Immature natural killer cell (primary cell): Measurements from ENCODE around the gene KCNK4. TPM values are rescaled to one million over a fixed set of nuclear protein-coding genes. Genes with fewer than 3 reads are reported as not detected.

ENCODE experiments used
- DNase-seq, 3 donors: peaks; one replicate each; pipeline ENCODE4 v3.0.0; 2022; ENCODE audit warnings: mixed read lengths in 1 of 3
- H3K27ac Mint-ChIP-seq, 6 donors: one replicate each; pipeline ENCODE4 v1.8.0; 2020; ENCODE audit warnings: mixed read lengths in 6 of 6, mild to moderate bottlenecking in 5 of 6, inconsistent platforms in 4 of 6, moderate library complexity in 3 of 6
- H3K27me3 Mint-ChIP-seq, 3 donors: one replicate each; pipeline ENCODE4 v1.8.0; 2020 to 2021; ENCODE audit warnings: low read depth in 3 of 3, mild to moderate bottlenecking in 3 of 3, mixed read lengths in 3 of 3, moderate library complexity in 3 of 3, inconsistent platforms in 1 of 3
- H3K36me3 Mint-ChIP-seq, 3 donors: one replicate each; pipeline ENCODE4 v1.8.0; 2020; ENCODE audit warnings: mixed read lengths in 3 of 3, inconsistent platforms in 2 of 3, mild to moderate bottlenecking in 2 of 3
- H3K4me1 Mint-ChIP-seq, 2 donors: one replicate each; pipeline ENCODE4 v1.8.0; 2020; ENCODE audit warnings: inconsistent platforms in 2 of 2, mild to moderate bottlenecking in 2 of 2, mixed read lengths in 2 of 2, moderate library complexity in 1 of 2
- H3K4me3 Mint-ChIP-seq, 5 donors: one replicate each; pipeline ENCODE4 v1.8.0; 2020; ENCODE audit warnings: mild to moderate bottlenecking in 5 of 5, mixed read lengths in 5 of 5, inconsistent platforms in 3 of 5, moderate library complexity in 3 of 5
- H3K9me3 Mint-ChIP-seq, 6 donors: one replicate each; pipeline ENCODE4 v1.8.0; 2020; ENCODE audit warnings: mild to moderate bottlenecking in 6 of 6, mixed read lengths in 6 of 6, inconsistent platforms in 4 of 6, moderate library complexity in 3 of 6
- polyA plus RNA-seq, 3 donors: library from polyadenylated mRNA; unstranded; fragments of 300-500 nt; fragmentation: Illumina TruSeq; gene quantifications; one replicate each; pipeline ENCODE4 v1.2.3, GENCODE V29; 2021

The KCNK4 gene
- polyA plus RNA-seq, 3 donors from 2014 or later = not detected

GRCh38 chr11:64296236-64296635 is 5.1 kb downstream of the KCNK4 start:
- H3K9me3 Mint-ChIP-seq = no peaks in the 10 kb centered on the region

GRCh38 chr11:64296830-64297698 is 6.0 kb downstream of the KCNK4 start:
- Mint-ChIP-seq H3K36me3 (no peaks in the 10 kb centered on the region), H3K27ac (no peak overlapping the region), H3K27me3 (peaks cover 29 to 47% (median 40%) of the 10 kb centered on the region in 3 donors), H3K9me3 (no peaks in the 10 kb centered on the region), H3K4me1 (peaks cover 16 to 18% of the 10 kb centered on the region in 2 donors), H3K4me3 (no peak overlapping the region)
- DNase-seq = no peak

More at GRCh38 chr11:64296236-64296635, 5.1 kb downstream of the KCNK4 start:
- no peaks in the 10 kb centered on the region for H3K36me3 Mint-ChIP-seq
- no peak overlapping the region for H3K4me3 Mint-ChIP-seq
- DNase-seq = no peak
- no peak overlapping the region for H3K27ac Mint-ChIP-seq
- H3K27me3 Mint-ChIP-seq = peaks cover 29 to 45% (median 32%) of the 10 kb centered on the region in 3 donors
- H3K4me1 Mint-ChIP-seq = peaks cover 15 to 18% of the 10 kb centered on the region in 2 donors

- Mint-ChIP-seq H3K4me1 (peaks cover 14 to 18% of the 10 kb centered on the region in 2 donors), H3K36me3 (no peaks in the 10 kb centered on the region), H3K4me3 (peak overlapping the region in 1 of 5 donors; percentile 21), H3K9me3 (no peaks in the 10 kb centered on the region), H3K27me3 (peaks cover 29 to 45% (median 40%) of the 10 kb centered on the region in 3 donors), H3K27ac (peak overlapping the region in 1 of 6 donors; percentile 35)
- DNase-seq = no peak
These were observed 6.7 kb downstream of the KCNK4 start for GRCh38 chr11:64297699-64298358.

GRCh38 chr11:64298966-64299846 is 8.1 kb downstream of the KCNK4 start:
- Mint-ChIP-seq H3K4me3 (peak overlapping the region in 4 of 5 donors; percentile 3 to 29 (median 22)), H3K4me1 (peaks cover 20 to 21% of the 10 kb centered on the region in 2 donors), H3K36me3 (no peaks in the 10 kb centered on the region), H3K27me3 (peaks cover 30 to 44% (median 36%) of the 10 kb centered on the region in 3 donors), H3K27ac (peak overlapping the region in 4 of 6 donors; percentile 35 to 83 (median 48)), H3K9me3 (no peaks in the 10 kb centered on the region)
- DNase-seq = peak in 1 of 3 donors; percentile 6

- DNase-seq = peak in 1 of 3 donors; percentile 12
- Mint-ChIP-seq H3K4me1 (peaks cover 25 to 30% of the 10 kb centered on the region in 2 donors), H3K27ac (peak within 1 kb of the TSS in 5 of 6 donors; percentile 77 to 87 (median 80)), H3K9me3 (no peaks in the 10 kb centered on the region), H3K27me3 (peaks cover 29 to 41% (median 40%) of the 10 kb centered on the region in 3 donors), H3K4me3 (peak within 1 kb of the TSS; percentile 65 to 80 (median 72)), H3K36me3 (no peaks in the 10 kb centered on the region)
These were observed 8.9 kb downstream of the KCNK4 start, which contains the start of gene CATSPERZ for GRCh38 chr11:64299847-64300648. TSS of gene CATSPERZ (plus strand) at chr11:64300358. CDS start at chr11:64300411, 53 bp downstream.

- no peak for DNase-seq
- Mint-ChIP-seq H3K27me3 (peaks cover 20 to 34% (median 22%) of the 10 kb centered on the region in 3 donors), H3K9me3 (no peaks in the 10 kb centered on the region), H3K27ac (peak overlapping the region in 4 of 6 donors; percentile 97 to 99 (median 98)), H3K36me3 (peaks cover 0 to 4% (median 0%) of the 10 kb centered on the region in 3 donors), H3K4me1 (peaks cover 38 to 46% of the 10 kb centered on the region in 2 donors), H3K4me3 (no peak overlapping the region)
These were observed 12.3 kb downstream of the KCNK4 start for GRCh38 chr11:64303109-64304031.

- no peak for DNase-seq
- Mint-ChIP-seq H3K27ac (peak overlapping the region; percentile 91 to 99 (median 98)), H3K27me3 (peaks cover 19 to 34% (median 19%) of the 10 kb centered on the region in 3 donors), H3K36me3 (peaks cover 0 to 4% (median 0%) of the 10 kb centered on the region in 3 donors), H3K4me1 (peaks cover 38 to 46% of the 10 kb centered on the region in 2 donors), H3K9me3 (no peaks in the 10 kb centered on the region), H3K4me3 (peak overlapping the region; percentile 90 to 98 (median 94))
These were observed 12.9 kb downstream of the KCNK4 start for GRCh38 chr11:64304032-64304315.

- no peaks in the 10 kb centered on the region for H3K9me3 Mint-ChIP-seq
- peak overlapping the region; percentile 91 to 99 (median 98) for H3K27ac Mint-ChIP-seq
- H3K4me3 Mint-ChIP-seq = peak overlapping the region; percentile 90 to 98 (median 94)
These were observed 13.4 kb downstream of the KCNK4 start for GRCh38 chr11:64304316-64305072.

GRCh38 chr11:64305075-64305690 is 14.1 kb downstream of the KCNK4 start, which contains the start of gene ESRRA:
TSS of gene ESRRA (plus strand) at chr11:64305524. CDS start at chr11:64307180, 1,656 bp downstream.
- Mint-ChIP-seq H3K4me1 (peaks cover 37 to 38% of the 10 kb centered on the region in 2 donors), H3K4me3 (peak within 1 kb of the TSS; percentile 94 to 98 (median 95)), H3K27ac (peak within 1 kb of the TSS; percentile 93 to 99 (median 98)), H3K9me3 (no peaks in the 10 kb centered on the region), H3K27me3 (peaks cover 13 to 28% (median 16%) of the 10 kb centered on the region in 3 donors), H3K36me3 (peaks cover 0 to 4% (median 0%) of the 10 kb centered on the region in 3 donors)
- DNase-seq = peak; percentile 99

More at GRCh38 chr11:64304316-64305072, 13.4 kb downstream of the KCNK4 start:
- H3K36me3 Mint-ChIP-seq = peaks cover 0 to 4% (median 0%) of the 10 kb centered on the region in 3 donors
- peak; percentile 89 to 90 (median 90) for DNase-seq
- H3K4me1 Mint-ChIP-seq = peaks cover 38 to 45% of the 10 kb centered on the region in 2 donors
- peaks cover 18 to 34% (median 18%) of the 10 kb centered on the region in 3 donors for H3K27me3 Mint-ChIP-seq

- DNase-seq = peak; percentile 59 to 62 (median 60)
- H3K27ac Mint-ChIP-seq = peak overlapping the region; percentile 93 to 98 (median 94)
- H3K4me1 Mint-ChIP-seq = peaks cover 32 to 34% of the 10 kb centered on the region in 2 donors
- no peaks in the 10 kb centered on the region for H3K9me3 Mint-ChIP-seq
- peaks cover 0 to 4% (median 0%) of the 10 kb centered on the region in 3 donors for H3K36me3 Mint-ChIP-seq
- peaks cover 7 to 21% (median 11%) of the 10 kb centered on the region in 3 donors for H3K27me3 Mint-ChIP-seq
- peak overlapping the region; percentile 91 to 98 (median 94) for H3K4me3 Mint-ChIP-seq
These were observed 14.8 kb downstream of the KCNK4 start for GRCh38 chr11:64305691-64306562.
